COR-L47 (cell line): ENCODE measurements around the gene POU2AF1.
"Not testable (repeated sequence)": the region's sequence is repeated elsewhere in the genome, so short reads cannot be mapped to it uniquely, and the experiment has no call there.

ENCODE experiments used
- DNase-seq: peaks from one replicate; lab custom pipeline; 2025; lab: John Stamatoyannopoulos, UW

Gene POU2AF1

GRCh38 chr11:111344032-111344431 is 35.0 kb downstream of the POU2AF1 start:
- DNase-seq, result no peak

DNA sequence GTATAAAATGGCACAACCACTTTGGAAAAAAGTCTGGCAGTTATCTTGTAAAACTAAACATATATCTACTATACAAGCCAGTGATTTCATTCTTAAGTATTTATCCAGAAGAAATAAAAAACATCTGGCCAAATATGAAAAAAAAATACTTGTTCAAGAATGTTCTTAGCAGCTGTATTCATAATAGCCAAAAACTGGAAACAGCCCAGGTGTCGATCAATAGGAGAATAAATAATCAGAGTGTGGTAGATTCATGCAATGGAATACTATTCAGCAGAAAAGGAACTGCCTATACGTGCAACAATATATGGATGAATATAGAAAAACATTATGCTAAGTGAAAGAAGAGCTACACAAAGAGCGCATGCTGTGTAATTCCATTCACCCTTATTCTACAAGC is 36.7 kb downstream of the POU2AF1 start:
- no peak for DNase-seq

GRCh38 chr11:111339758-111340388 is 39.2 kb downstream of the POU2AF1 start:
- no peak for DNase-seq

- DNase-seq, result no peak
These were observed 42.4 kb downstream of the POU2AF1 start for GRCh38 chr11:111336582-111337256.

DNA sequence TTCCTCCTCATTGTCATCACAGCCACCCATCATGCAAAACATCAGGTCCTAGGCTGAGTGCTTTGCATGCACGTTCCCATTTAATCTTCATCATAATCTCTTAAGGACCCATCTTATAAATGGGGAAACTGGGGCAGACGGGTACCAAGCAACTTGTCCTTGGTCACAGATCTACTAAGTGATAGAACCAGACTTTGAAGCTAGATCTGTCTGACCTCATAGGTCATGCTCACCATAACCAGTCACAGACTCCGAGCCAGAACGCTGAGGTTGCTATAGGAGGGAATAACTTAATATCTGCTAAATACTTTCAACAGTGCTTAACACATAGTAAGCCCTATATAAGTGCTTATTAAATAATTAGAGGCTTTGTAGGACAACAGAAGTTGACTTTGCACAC is 43.0 kb downstream of the POU2AF1 start:
- no peak for DNase-seq

GRCh38 chr11:111335549-111335948 is 43.5 kb downstream of the POU2AF1 start:
- no peak for DNase-seq

- DNase-seq, result peak; percentile 73
These were observed 44.3 kb downstream of the POU2AF1 start for GRCh38 chr11:111334532-111335502.

GRCh38 chr11:111331711-111332479 is 47.2 kb downstream of the POU2AF1 start:
- peak; percentile 61 for DNase-seq

GRCh38 chr11:111330234-111330893 is 48.7 kb downstream of the POU2AF1 start:
- DNase-seq, result no peak

GRCh38 chr11:111329306-111330204 is 49.5 kb downstream of the POU2AF1 start:
- no peak for DNase-seq

DNA sequence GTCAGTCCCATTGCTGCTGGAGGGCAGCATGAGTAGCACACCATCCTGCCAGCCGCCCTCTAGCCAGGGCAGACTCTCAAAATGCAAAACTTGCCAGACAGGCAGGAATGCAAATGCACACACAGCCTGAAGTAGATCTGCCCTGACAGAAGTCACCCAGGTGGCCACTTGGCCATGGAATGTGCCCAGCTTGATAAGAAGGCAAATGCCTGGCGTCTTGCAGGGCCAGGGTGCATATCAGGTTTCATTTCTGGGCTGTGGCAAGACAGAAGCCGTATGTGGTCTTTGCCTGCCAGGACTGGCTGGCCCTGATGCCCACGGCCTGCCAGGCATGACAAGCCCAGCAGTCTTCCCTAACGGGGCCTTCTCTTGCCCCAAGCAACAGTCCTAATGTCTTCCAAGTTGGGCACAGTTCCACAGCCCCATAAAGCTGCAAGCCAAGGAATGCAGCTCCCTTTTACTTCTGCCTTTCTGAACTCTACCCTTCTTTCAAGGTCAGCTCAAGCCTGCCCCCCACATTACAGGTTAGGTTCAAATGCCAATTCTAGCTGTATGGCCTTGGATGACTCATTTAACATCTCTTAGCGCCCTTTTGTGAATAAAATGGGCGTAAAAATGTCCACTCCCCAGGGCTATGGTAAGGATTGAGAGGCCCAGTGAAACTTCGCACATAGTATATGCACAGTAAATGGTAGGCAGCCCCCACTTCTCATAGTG is 51.0 kb downstream of the POU2AF1 start:
- DNase-seq, result no peak

DNA sequence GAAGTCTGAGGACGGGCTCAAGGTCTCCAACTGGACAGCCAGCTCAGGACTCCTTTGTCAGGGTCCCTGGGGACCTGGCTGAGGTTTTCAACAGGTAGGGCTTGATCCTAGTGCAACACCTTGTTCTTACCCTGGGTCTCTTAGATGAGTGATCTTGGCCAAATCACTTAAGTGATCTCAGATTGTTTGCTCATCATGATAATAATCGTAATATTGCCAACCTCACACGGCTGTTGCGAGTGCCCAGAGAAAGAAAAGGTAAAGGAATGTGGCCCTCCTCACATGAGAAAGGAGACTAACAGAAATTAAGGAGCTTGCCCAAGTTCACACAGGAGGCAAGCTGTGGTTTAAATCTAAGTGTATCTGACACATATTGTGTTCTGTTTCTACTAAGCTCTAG is 52.3 kb downstream of the POU2AF1 start:
- no peak for DNase-seq

GRCh38 chr11:111325259-111325658 is 53.8 kb downstream of the POU2AF1 start:
- no peak for DNase-seq

- no peak for DNase-seq
These were observed 54.8 kb downstream of the POU2AF1 start for GRCh38 chr11:111324277-111324720.

- DNase-seq, result no peak
These were observed 56.5 kb downstream of the POU2AF1 start for GRCh38 chr11:111322534-111322933.

DNA sequence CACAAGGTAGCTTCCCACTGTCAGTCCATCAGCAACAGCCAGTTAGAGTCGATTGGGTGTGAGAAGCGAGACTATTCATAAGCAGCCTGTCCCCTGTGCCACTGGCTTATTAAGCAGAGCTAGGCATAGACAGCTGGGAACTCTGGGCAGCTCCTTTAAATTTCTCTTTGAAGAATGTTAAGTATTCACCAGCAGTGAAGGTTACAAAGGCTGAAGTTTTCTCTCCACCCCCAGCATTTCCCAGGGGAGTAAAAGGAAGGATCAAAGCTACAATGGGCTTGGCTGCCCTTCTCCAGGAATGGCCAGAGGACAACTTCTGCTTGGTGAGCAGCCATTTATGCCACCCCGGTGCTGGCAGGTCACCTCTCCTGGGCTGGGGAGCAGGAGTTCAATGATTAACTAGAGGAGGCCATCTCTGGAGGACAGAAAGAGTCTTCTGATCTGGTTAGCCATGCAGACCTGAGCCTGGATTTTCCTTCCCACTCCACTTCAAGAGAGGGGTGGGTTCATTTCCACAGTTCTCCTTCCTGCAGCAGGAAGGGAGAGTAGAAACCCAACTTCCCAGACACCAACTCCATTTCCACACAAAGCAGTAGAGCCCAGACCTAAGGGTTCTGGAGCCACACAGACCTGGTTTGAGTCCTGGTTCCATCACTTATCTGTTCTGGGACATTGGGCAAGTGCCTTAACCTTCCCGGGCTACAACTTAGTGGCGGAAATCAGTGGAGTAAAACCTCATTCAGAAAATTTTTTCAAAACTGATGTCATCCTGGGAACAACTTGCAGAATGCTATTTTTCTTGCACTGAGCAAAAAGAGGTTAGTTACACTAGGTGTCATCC is 58.1 kb downstream of the POU2AF1 start:
- DNase-seq, result no peak

DNA sequence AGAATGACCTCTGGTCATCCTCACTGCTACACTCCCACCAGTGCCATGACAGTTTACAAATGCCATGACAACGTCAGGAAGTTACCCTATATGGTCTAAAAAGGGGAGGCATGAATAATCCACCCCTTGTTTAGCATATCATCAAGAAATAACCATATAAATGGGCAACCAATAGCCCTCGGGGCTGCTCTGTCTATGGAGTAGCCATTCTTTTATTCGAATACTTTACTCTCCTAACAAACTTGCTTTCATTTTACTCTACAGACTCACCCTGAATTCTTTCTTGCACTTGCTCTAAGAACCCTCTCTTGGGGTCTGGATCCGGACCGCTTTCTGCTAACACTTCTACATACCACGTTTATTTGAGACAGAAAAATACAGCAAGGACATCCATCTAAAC is 58.9 kb downstream of the POU2AF1 start:
- not testable (repeated sequence) for DNase-seq

DNA sequence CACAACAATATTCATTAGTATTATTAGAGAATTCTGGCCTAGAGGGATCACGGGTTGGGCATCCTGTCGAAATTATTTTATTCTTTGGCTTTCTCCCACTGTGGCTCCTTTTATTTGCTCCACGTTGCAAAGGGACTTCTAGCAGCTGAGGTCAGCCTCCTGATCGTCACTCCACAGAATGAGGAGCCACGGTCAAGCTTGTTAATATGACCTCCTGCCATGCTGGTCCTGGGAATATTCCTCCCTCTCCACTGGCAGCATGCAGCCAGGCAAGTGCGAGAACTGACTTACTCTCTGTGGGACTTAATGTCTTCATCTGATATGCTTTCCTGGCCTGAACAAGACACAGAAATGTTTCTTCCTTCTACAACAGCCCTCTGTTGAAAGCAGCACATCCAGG is 59.8 kb downstream of the POU2AF1 start:
- DNase-seq, result no peak

- DNase-seq, result no peak
These were observed 67.0 kb downstream of the POU2AF1 start for GRCh38 chr11:111312076-111312475.
